IPS-NIHi7 (cell line): ENCODE measurements around the gene LRRC2.
"Not testable (repeated sequence)": the region's sequence is repeated elsewhere in the genome, so short reads cannot be mapped to it uniquely, and the experiment has no call there.

Experiments
- DNase-seq: peaks from one replicate; pipeline ENCODE4 v3.0.0; 2012; ENCODE audit warnings: mixed read lengths; ENCODE audit errors: extremely low spot score

The LRRC2 gene

GRCh38 chr3:46566040-46566641 is at the start of gene LRRC2:
LRRC2 (minus strand) TSS chr3:46566302; CDS start chr3:46551591, 14,711 bp downstream.
- peak; percentile 52 for DNase-seq

GRCh38 chr3:46615050-46615775 is 49.1 kb upstream of the LRRC2 start:
- DNase-seq = no peak

GRCh38 chr3:46614431-46614830 is 48.3 kb upstream of the LRRC2 start:
- no peak for DNase-seq

- no peak for DNase-seq
These were observed 47.4 kb upstream of the LRRC2 start for GRCh38 chr3:46613313-46614005.

- DNase-seq = no peak
These were observed 46.2 kb upstream of the LRRC2 start, which contains the start of gene FAM240A for GRCh38 chr3:46612324-46612723. FAM240A (plus strand) TSS chr3:46612525; CDS start chr3:46612684, 159 bp downstream.

GRCh38 chr3:46609944-46610722 is 44.0 kb upstream of the LRRC2 start:
- no peak for DNase-seq

GRCh38 chr3:46609212-46609721 is 43.2 kb upstream of the LRRC2 start:
- DNase-seq = no peak

- peak; percentile 69 for DNase-seq
These were observed 41.5 kb upstream of the LRRC2 start for GRCh38 chr3:46607603-46608028.

- no peak for DNase-seq
These were observed 38.0 kb upstream of the LRRC2 start for GRCh38 chr3:46604127-46604526.

GRCh38 chr3:46603446-46604046 is 37.4 kb upstream of the LRRC2 start:
- DNase-seq = no peak

- no peak for DNase-seq
These were observed 33.5 kb upstream of the LRRC2 start for GRCh38 chr3:46599590-46599989.

GRCh38 chr3:46595819-46596314 is 29.8 kb upstream of the LRRC2 start:
- DNase-seq = no peak

- DNase-seq = no peak
These were observed 28.6 kb upstream of the LRRC2 start for GRCh38 chr3:46594723-46595122.

GRCh38 chr3:46593979-46594378 is 27.9 kb upstream of the LRRC2 start:
- DNase-seq = no peak

- DNase-seq = no peak
These were observed 27.3 kb upstream of the LRRC2 start for GRCh38 chr3:46593274-46593862.

GRCh38 chr3:46587268-46587667 is 21.2 kb upstream of the LRRC2 start:
- not testable (repeated sequence) for DNase-seq

- DNase-seq = no peak
These were observed 20.7 kb upstream of the LRRC2 start for GRCh38 chr3:46586738-46587246.

- no peak for DNase-seq
These were observed 19.9 kb upstream of the LRRC2 start for GRCh38 chr3:46585799-46586693.
